Mesendoderm (in vitro differentiated cells): ENCODE data around the gene ZDHHC22.
A peak's percentile ranks its signal among the peaks of the same experiment; 100 is the strongest.

ENCODE experiments used
- DNase-seq: peaks from one replicate; pipeline ENCODE4 v3.0.0; 2013
- H2AK5ac ChIP-seq: 2 replicates; pipeline ENCODE4 v1.6.1; 2013; ENCODE audit warnings: low read length, inconsistent platforms
- H2BK120ac ChIP-seq: 2 replicates; pipeline ENCODE4 v1.6.1; 2013; ENCODE audit warnings: low read depth, mild to moderate bottlenecking, low read length, moderate library complexity, mixed read lengths
- H2BK15ac ChIP-seq: replicated peaks from 2 replicates; pipeline ENCODE4 v1.6.1; 2013; ENCODE audit warnings: low read depth, mild to moderate bottlenecking, moderate library complexity
- H2BK5ac ChIP-seq: 2 replicates; pipeline ENCODE4 v1.6.1; 2013; ENCODE audit warnings: low read length, inconsistent platforms
- H3K18ac ChIP-seq: 2 replicates; pipeline ENCODE4 v1.6.1; 2013; ENCODE audit warnings: mild to moderate bottlenecking, low read length, mixed read lengths
- H3K23ac ChIP-seq: one replicate; pipeline ENCODE4 v1.6.1; 2013; ENCODE audit warnings: low read length
- H3K27ac ChIP-seq: 2 replicates; pipeline ENCODE4 v1.5.1; 2013; ENCODE audit warnings: low read depth, mild to moderate bottlenecking, inconsistent platforms, low read length, moderate library complexity
- H3K27me3 ChIP-seq: 2 replicates; pipeline ENCODE4 v1.6.1; 2013; ENCODE audit warnings: low read length, control low read depth, mild to moderate bottlenecking, inconsistent platforms; ENCODE audit not compliant: insufficient read depth, poor library complexity
- H3K36me3 ChIP-seq: 2 replicates; pipeline ENCODE4 v1.6.1; 2013; ENCODE audit warnings: low read length, inconsistent platforms; ENCODE audit not compliant: control insufficient read depth, insufficient read depth
- H3K4ac ChIP-seq: one replicate; pipeline ENCODE4 v1.6.1; 2013; ENCODE audit warnings: low read depth, mild to moderate bottlenecking, low read length, moderate library complexity
- H3K4me1 ChIP-seq: 2 replicates; pipeline ENCODE4 v1.6.1; 2013; ENCODE audit warnings: low read depth, low read length, inconsistent platforms; ENCODE audit not compliant: control insufficient read depth
- H3K4me2 ChIP-seq: 2 replicates; pipeline ENCODE4 v1.6.1; 2013; ENCODE audit warnings: low read length
- H3K4me3 ChIP-seq: 2 replicates; pipeline ENCODE4 v1.5.1; 2013; ENCODE audit warnings: mild to moderate bottlenecking, low read length
- H3K56ac ChIP-seq: one replicate; pipeline ENCODE4 v1.6.1; 2013; ENCODE audit warnings: low read length
- H3K79me1 ChIP-seq: 2 replicates; pipeline ENCODE4 v1.6.1; 2013; ENCODE audit warnings: low read length, inconsistent platforms
- H3K79me2 ChIP-seq: 2 replicates; pipeline ENCODE4 v1.6.1; 2013; ENCODE audit warnings: mild to moderate bottlenecking, low read length; ENCODE audit not compliant: control insufficient read depth, insufficient read depth
- H3K9ac ChIP-seq: 2 replicates; pipeline ENCODE4 v1.6.1; 2013; ENCODE audit warnings: low read length, inconsistent platforms
- H4K5ac ChIP-seq: one replicate; pipeline ENCODE4 v1.6.1; 2013; ENCODE audit warnings: low read length
- H4K8ac ChIP-seq: one replicate; pipeline ENCODE4 v1.6.1; 2013; ENCODE audit warnings: low read depth, mild to moderate bottlenecking, control low read depth, low read length, moderate library complexity
- WGBS: extraction: QIAGEN DNeasy Blood & Tissue Kit; methylation state at CpG from one replicate; pipeline ENCODE4 v1.1.7; 2013; ENCODE audit warnings: low lambda C conversion rate, missing lambda C conversion rate; ENCODE audit not compliant: insufficient coverage; ENCODE audit errors: extremely low coverage; 5-methylcytosine and 5-hydroxymethylcytosine counted together

ZDHHC22 gene

DNA sequence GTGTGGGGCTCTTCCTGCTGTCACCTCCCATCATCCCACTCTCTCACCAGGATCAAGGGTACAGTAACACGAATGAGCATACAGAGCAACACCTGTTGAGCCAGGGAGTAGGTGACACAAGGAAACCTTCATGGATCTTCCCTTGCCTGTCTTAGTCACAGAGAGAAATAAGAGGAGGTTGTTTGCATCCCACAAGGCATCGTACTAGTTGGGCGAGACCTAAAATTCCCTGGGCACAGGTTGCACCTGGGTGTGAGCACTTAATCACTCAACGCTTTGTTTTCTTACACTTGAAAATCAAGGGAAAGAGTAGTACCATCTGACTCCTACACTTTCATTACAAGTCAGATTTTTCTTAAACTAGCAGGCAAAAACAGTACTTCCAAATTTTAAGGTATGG, 27.0 kb downstream of the ZDHHC22 start:
- H3K9ac ChIP-seq, result no peak overlapping the region
- H3K56ac ChIP-seq, result no peak overlapping the region
- H3K4me2 ChIP-seq, result no peak overlapping the region
- no peak overlapping the region for H3K4me3 ChIP-seq
- no peak overlapping the region for H4K8ac ChIP-seq
- no peaks in the 10 kb centered on the region for H3K27me3 ChIP-seq
- no peaks in the 10 kb centered on the region for H3K4me1 ChIP-seq
- no peaks in the 10 kb centered on the region for H3K79me2 ChIP-seq
- H3K79me1 ChIP-seq, result no peaks in the 10 kb centered on the region
- no peak overlapping the region for H2BK15ac ChIP-seq
- no peak for DNase-seq
- no peak overlapping the region for H2BK5ac ChIP-seq
- H3K18ac ChIP-seq, result no peak overlapping the region
- no peak overlapping the region for H2AK5ac ChIP-seq
- H4K5ac ChIP-seq, result no peak overlapping the region
- no CpG with 5 or more reads among the region's 4 CpGs for WGBS
- no peak overlapping the region for H2BK120ac ChIP-seq
- peaks cover 4% of the 10 kb centered on the region for H3K36me3 ChIP-seq
- no peak overlapping the region for H3K4ac ChIP-seq
- no peak overlapping the region for H3K23ac ChIP-seq
- H3K27ac ChIP-seq, result no peak overlapping the region

GRCh38 chr14:77113644-77114043, 27.9 kb downstream of the ZDHHC22 start:
- Histone ChIP-seq H3K4me3 (no peak overlapping the region), H3K4me2 (no peak overlapping the region), H3K4me1 (no peaks in the 10 kb centered on the region), H3K36me3 (peaks cover 4% of the 10 kb centered on the region), H3K4ac (no peak overlapping the region), H3K79me2 (no peaks in the 10 kb centered on the region), H3K18ac (no peak overlapping the region), H2BK15ac (no peak overlapping the region), H2BK120ac (no peak overlapping the region), H3K27ac (no peak overlapping the region), H4K5ac (no peak overlapping the region), H2AK5ac (no peak overlapping the region), H4K8ac (no peak overlapping the region), H3K9ac (no peak overlapping the region), H3K56ac (no peak overlapping the region), H3K23ac (no peak overlapping the region), H2BK5ac (no peak overlapping the region), H3K27me3 (no peaks in the 10 kb centered on the region), H3K79me1 (no peaks in the 10 kb centered on the region)
- WGBS, result no CpG with 5 or more reads among the region's 11 CpGs
- DNase-seq, result no peak

DNA sequence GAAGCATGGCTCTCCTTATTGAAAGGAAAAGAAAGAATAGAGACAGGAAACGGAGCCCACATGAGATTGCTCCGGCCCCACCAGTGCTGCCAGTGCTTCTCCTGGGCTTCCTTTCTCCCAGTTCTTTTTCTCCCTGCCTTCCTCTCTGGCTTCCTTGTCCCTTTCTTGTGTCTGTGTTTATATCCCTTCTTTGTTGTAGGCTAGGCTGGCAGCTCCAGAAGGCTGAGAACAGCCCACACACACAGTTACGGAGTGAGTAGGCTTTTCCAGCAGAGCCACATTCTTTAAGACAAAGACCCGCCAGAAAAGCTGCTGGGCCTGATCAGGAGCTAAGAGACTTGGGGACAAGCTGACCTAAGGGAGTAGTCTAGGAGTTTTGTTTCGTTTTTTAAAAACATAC, 30.6 kb downstream of the ZDHHC22 start:
- H3K4ac ChIP-seq, result no peak overlapping the region
- peak overlapping the region; percentile 44 for H3K9ac ChIP-seq
- H2BK5ac ChIP-seq, result no peak overlapping the region
- no peak overlapping the region for H4K8ac ChIP-seq
- no peak overlapping the region for H4K5ac ChIP-seq
- DNase-seq, result peak; percentile 95
- H3K4me3 ChIP-seq, result no peak overlapping the region
- no peak overlapping the region for H2AK5ac ChIP-seq
- H3K4me1 ChIP-seq, result no peaks in the 10 kb centered on the region
- H3K18ac ChIP-seq, result peak overlapping the region; percentile 56
- H3K4me2 ChIP-seq, result no peak overlapping the region
- no peaks in the 10 kb centered on the region for H3K27me3 ChIP-seq
- H3K36me3 ChIP-seq, result peaks cover 4% of the 10 kb centered on the region
- H3K79me1 ChIP-seq, result no peaks in the 10 kb centered on the region
- peak overlapping the region; percentile 90 for H3K27ac ChIP-seq
- H2BK120ac ChIP-seq, result no peak overlapping the region
- H3K23ac ChIP-seq, result no peak overlapping the region
- WGBS, result no CpG with 5 or more reads among the region's 5 CpGs
- H2BK15ac ChIP-seq, result no peak overlapping the region
- H3K56ac ChIP-seq, result peak overlapping the region; percentile 75
- no peaks in the 10 kb centered on the region for H3K79me2 ChIP-seq

- no peaks in the 10 kb centered on the region for H3K27me3 ChIP-seq
- H2BK15ac ChIP-seq, result no peak overlapping the region
- no peaks in the 10 kb centered on the region for H3K79me1 ChIP-seq
- DNase-seq, result no peak
- H3K79me2 ChIP-seq, result no peaks in the 10 kb centered on the region
- no peak overlapping the region for H2BK5ac ChIP-seq
- no peak overlapping the region for H3K27ac ChIP-seq
- H3K4me1 ChIP-seq, result no peaks in the 10 kb centered on the region
- H4K5ac ChIP-seq, result no peak overlapping the region
- H2AK5ac ChIP-seq, result no peak overlapping the region
- H3K4me3 ChIP-seq, result no peak overlapping the region
- no peak overlapping the region for H3K4me2 ChIP-seq
- H3K36me3 ChIP-seq, result peaks cover 4% of the 10 kb centered on the region
- no peak overlapping the region for H2BK120ac ChIP-seq
- H4K8ac ChIP-seq, result no peak overlapping the region
- H3K4ac ChIP-seq, result no peak overlapping the region
- no CpG with 5 or more reads among the region's 1 CpG for WGBS
- no peak overlapping the region for H3K18ac ChIP-seq
- H3K23ac ChIP-seq, result no peak overlapping the region
- H3K56ac ChIP-seq, result no peak overlapping the region
- no peak overlapping the region for H3K9ac ChIP-seq
Observed at GRCh38 chr14:77110286-77110685, 31.3 kb downstream of the ZDHHC22 start.

GRCh38 chr14:77109656-77110055, 31.9 kb downstream of the ZDHHC22 start:
- no peak overlapping the region for H3K23ac ChIP-seq
- no peak overlapping the region for H2BK15ac ChIP-seq
- no peak overlapping the region for H2BK120ac ChIP-seq
- peaks cover 4% of the 10 kb centered on the region for H3K36me3 ChIP-seq
- WGBS, result no CpG with 5 or more reads among the region's 6 CpGs
- H4K8ac ChIP-seq, result no peak overlapping the region
- no peak overlapping the region for H3K4ac ChIP-seq
- no peak overlapping the region for H4K5ac ChIP-seq
- no peaks in the 10 kb centered on the region for H3K27me3 ChIP-seq
- H2BK5ac ChIP-seq, result no peak overlapping the region
- H3K4me2 ChIP-seq, result no peak overlapping the region
- H3K79me2 ChIP-seq, result no peaks in the 10 kb centered on the region
- DNase-seq, result peak; percentile 55
- H3K79me1 ChIP-seq, result no peaks in the 10 kb centered on the region
- no peak overlapping the region for H3K4me3 ChIP-seq
- no peak overlapping the region for H2AK5ac ChIP-seq
- H3K56ac ChIP-seq, result no peak overlapping the region
- H3K4me1 ChIP-seq, result peaks cover under 1% of the 10 kb centered on the region
- H3K18ac ChIP-seq, result no peak overlapping the region
- no peak overlapping the region for H3K9ac ChIP-seq
- H3K27ac ChIP-seq, result no peak overlapping the region

GRCh38 chr14:77108753-77109152, 32.8 kb downstream of the ZDHHC22 start:
- H2BK120ac ChIP-seq, result no peak overlapping the region
- WGBS, result no CpG with 5 or more reads among the region's 2 CpGs
- H4K8ac ChIP-seq, result no peak overlapping the region
- no peak overlapping the region for H3K23ac ChIP-seq
- H3K36me3 ChIP-seq, result peaks cover 4% of the 10 kb centered on the region
- no peak for DNase-seq
- H3K79me2 ChIP-seq, result peaks cover 5% of the 10 kb centered on the region
- H3K9ac ChIP-seq, result no peak overlapping the region
- no peak overlapping the region for H3K4ac ChIP-seq
- no peak overlapping the region for H3K18ac ChIP-seq
- H2AK5ac ChIP-seq, result no peak overlapping the region
- no peak overlapping the region for H2BK5ac ChIP-seq
- peaks cover 7% of the 10 kb centered on the region for H3K79me1 ChIP-seq
- no peak overlapping the region for H4K5ac ChIP-seq
- peaks cover 4% of the 10 kb centered on the region for H3K4me1 ChIP-seq
- no peak overlapping the region for H3K27ac ChIP-seq
- H3K4me3 ChIP-seq, result no peak overlapping the region
- no peak overlapping the region for H3K4me2 ChIP-seq
- H3K27me3 ChIP-seq, result no peaks in the 10 kb centered on the region
- no peak overlapping the region for H3K56ac ChIP-seq
- H2BK15ac ChIP-seq, result no peak overlapping the region
